ENCODE measurements around the gene S100A10. TPM values are rescaled to one million over a fixed set of nuclear protein-coding genes. Genes with fewer than 3 reads are reported as not detected.

S100A10 gene
- total and polyA plus RNA-seq, 8 donors: 415 to 1,250 (median 549) TPM

DNA sequence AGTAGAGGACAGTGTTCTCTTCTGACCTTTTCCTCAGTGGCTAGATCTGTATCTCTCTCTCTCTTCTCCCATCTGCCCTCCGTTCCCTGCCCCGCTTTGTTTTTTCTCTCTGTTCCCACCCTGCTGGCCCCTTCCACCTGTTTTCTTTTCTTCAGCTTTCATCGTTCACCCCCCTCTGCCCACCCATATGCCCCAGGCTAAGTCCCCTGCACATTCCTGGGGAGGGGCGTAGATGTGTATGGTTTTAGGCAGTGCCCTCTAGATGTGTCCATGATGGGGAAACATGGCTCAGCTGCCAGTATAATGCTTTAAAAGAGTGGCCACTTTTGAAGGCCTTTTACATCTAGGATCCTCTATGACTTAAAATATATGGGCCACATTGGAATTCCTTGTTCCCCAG lies 29.6 kb upstream of the S100A10 start:
- Histone ChIP-seq H3K27ac (no peak overlapping the region), H3K9me3 (no peaks in the 10 kb centered on the region), H3K36me3 (no peaks in the 10 kb centered on the region), H3K4me3 (no peak overlapping the region), H3K27me3 (no peaks in the 10 kb centered on the region), H3K4me1 (no peaks in the 10 kb centered on the region)
- TF ChIP-seq, protein P1, sequence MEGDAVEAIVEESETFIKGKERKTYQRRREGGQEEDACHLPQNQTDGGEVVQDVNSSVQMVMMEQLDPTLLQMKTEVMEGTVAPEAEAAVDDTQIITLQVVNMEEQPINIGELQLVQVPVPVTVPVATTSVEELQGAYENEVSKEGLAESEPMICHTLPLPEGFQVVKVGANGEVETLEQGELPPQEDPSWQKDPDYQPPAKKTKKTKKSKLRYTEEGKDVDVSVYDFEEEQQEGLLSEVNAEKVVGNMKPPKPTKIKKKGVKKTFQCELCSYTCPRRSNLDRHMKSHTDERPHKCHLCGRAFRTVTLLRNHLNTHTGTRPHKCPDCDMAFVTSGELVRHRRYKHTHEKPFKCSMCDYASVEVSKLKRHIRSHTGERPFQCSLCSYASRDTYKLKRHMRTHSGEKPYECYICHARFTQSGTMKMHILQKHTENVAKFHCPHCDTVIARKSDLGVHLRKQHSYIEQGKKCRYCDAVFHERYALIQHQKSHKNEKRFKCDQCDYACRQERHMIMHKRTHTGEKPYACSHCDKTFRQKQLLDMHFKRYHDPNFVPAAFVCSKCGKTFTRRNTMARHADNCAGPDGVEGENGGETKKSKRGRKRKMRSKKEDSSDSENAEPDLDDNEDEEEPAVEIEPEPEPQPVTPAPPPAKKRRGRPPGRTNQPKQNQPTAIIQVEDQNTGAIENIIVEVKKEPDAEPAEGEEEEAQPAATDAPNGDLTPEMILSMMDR (IDR thresholded peaks at IDR 0.05): no peak
- ATAC-seq: no peak
- intact Hi-C loops (cut with DNase I): no loop called here
- no peak for DNase-seq

DNA sequence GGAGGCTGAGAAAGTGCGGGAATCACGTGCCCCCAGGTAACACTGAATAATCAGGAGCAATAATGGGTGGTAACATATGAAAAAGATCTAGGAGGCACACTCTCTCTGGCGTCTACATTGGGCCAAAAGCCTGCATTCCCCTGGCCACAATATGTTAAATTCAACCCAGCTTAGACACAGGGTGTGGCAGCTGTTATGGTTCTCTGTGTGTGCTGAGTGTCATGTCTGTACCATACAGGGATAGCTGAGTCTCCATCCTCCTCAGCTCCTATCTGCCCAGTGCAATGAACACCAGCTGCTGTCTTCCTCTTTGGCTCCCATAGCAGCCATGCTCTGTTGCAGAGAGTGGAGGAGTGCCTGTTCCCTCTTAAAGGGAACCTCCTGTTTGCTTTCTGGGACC lies 28.8 kb upstream of the S100A10 start:
- Histone ChIP-seq H3K36me3 (no peaks in the 10 kb centered on the region), H3K27ac (no peak overlapping the region), H3K4me1 (no peaks in the 10 kb centered on the region), H3K9me3 (no peaks in the 10 kb centered on the region), H3K27me3 (no peaks in the 10 kb centered on the region), H3K4me3 (no peak overlapping the region)
- intact Hi-C loops (cut with DNase I): no loop called here
- ATAC-seq (no peak), DNase-seq (no peak)
- TF ChIP-seq, protein P1 (IDR thresholded peaks at IDR 0.05): no peak

DNA sequence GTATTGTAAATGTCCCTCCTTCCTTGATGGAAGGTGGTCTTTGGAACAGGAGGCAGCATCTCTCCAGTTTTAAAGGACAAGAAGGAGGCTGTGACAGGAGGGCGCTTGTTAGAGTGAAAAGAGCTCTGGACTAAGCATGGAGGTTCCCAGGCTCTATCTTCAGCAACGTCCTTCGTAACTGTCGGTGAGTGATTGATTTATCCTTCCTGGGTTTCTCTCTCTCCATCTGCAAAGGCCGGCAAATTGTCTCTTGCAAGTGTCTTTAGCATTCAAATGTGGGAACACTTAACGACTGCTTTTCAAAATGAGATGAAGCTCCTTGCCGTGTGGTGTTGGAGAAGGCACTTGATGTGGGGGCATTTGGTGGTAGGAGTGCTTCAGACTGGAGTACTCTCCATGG lies 27.9 kb upstream of the S100A10 start:
- Histone ChIP-seq H3K4me3 (no peak overlapping the region), H3K36me3 (no peaks in the 10 kb centered on the region), H3K4me1 (no peaks in the 10 kb centered on the region), H3K27ac (no peak overlapping the region), H3K9me3 (no peaks in the 10 kb centered on the region), H3K27me3 (no peaks in the 10 kb centered on the region)
- no peak for DNase-seq
- TF ChIP-seq, protein P1 (IDR thresholded peaks at IDR 0.05): no peak
- no peak for ATAC-seq
- intact Hi-C loops (cut with DNase I): no loop called here

DNA sequence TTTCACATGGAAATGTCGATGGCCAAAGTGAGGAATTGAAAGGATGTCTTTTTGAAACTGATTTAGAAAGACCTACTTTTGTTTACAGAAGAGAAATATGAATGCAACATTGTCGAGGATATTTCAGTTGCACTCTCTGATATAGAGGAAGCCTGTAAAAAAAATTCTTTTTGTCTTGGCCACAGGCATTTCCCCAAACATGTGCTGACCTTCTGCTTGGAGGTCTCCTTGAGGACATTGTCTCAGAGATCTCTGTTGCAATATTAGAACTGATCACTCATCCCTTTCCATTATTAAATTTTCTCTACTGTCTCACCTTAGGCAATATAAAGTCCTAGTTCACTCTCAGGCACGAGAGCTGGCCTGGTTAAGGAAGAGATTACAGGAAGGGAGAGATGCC lies 27.2 kb upstream of the S100A10 start:
- TF ChIP-seq, protein P1 (IDR thresholded peaks at IDR 0.05): no peak
- H3K4me1 ChIP-seq: no peaks in the 10 kb centered on the region

DNA sequence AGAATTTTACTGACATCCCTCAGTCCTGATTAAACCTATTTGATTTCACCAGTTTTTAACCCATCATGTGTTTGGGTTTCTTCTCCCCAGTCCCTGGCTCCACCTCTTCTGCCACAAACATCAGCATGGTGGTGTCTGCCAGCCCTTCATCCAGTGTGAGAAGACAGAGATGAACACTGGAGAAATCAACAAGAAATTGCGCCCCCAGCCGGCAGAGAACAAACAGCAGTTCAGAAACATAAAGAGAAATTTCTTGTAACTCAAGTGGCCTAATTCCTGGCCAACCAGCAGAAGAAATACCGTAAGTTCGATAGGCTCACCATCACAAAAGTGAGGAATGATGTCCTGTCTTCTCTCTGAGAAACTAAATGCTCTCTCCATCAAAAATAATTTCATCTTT lies 24.9 kb upstream of the S100A10 start:
- Histone ChIP-seq H3K27me3 (no peaks in the 10 kb centered on the region), H3K27ac (no peak overlapping the region), H3K36me3 (no peaks in the 10 kb centered on the region), H3K4me3 (no peak overlapping the region), H3K9me3 (no peaks in the 10 kb centered on the region), H3K4me1 (no peaks in the 10 kb centered on the region)
- DNase-seq (peak in 1 of 4 donors; percentile 13), ATAC-seq (no peak)
- intact Hi-C loops (cut with DNase I): no loop called here
- TF ChIP-seq, protein P1 (IDR thresholded peaks at IDR 0.05): no peak

More for the DNA sequence above, 27.2 kb upstream of the S100A10 start:
- no peak overlapping the region for H3K4me3 ChIP-seq
- intact Hi-C loops (cut with DNase I): no loop called here
- H3K9me3 ChIP-seq: no peaks in the 10 kb centered on the region
- H3K27me3 ChIP-seq: no peaks in the 10 kb centered on the region
- H3K36me3 ChIP-seq: no peaks in the 10 kb centered on the region
- no peak for DNase-seq
- ATAC-seq: no peak
- no peak overlapping the region for H3K27ac ChIP-seq

Measured in left lung (tissue), 10 donors.